GM18507 (cell line): ENCODE data around the gene TRABD2B.
A peak's percentile ranks its signal among the peaks of the same experiment; 100 is the strongest.

Experiments
- DNase-seq: peaks from one replicate; pipeline ENCODE4 v3.0.0; 2011; ENCODE audit warnings: low read depth; ENCODE audit not compliant: insufficient read length; ENCODE audit errors: extremely low spot score
- FAIRE-seq: peaks from 2 replicates; lab custom pipeline; 2011; peaks lifted over from hg19 to GRCh38; lab: Jason Lieb, UNC

The TRABD2B gene

DNA sequence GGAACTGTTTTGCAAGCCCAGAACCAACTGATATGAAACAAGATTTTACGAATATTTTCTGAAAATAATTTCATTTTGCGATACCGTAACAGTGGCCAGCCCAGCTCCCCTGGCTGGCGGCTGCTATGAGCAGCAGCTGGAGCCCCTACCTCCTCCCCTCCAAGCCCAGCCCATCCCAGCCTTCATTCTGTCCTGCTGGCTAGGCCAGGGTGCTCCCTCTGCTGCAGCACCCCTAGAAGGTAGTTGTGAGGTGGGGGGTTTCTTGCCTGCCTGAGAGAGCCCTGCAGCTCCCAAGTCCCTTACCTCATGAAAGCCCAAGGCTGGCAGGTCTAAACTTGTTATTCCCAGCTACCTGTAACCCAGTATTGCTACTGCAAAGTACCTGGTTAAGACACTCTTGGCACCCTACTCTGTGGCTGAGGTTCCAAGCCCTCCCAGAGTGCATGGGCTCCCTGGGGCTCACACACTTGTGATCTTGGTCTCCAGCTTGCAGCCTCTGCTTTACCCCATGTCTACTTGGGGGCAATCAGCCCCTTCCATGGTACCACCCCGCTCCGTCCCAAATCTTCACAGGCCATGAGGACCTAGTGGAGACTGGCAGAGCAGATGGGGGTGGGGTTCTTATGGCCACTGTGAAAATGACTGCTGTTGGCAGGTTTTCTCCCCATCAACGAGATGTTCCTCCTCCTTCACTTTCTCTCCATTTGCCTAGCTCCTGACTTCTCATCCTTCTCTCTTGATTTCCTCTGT lies 239.8 kb downstream of the TRABD2B start:
- DNase-seq, result no peak
- FAIRE-seq, result no peak

DNA sequence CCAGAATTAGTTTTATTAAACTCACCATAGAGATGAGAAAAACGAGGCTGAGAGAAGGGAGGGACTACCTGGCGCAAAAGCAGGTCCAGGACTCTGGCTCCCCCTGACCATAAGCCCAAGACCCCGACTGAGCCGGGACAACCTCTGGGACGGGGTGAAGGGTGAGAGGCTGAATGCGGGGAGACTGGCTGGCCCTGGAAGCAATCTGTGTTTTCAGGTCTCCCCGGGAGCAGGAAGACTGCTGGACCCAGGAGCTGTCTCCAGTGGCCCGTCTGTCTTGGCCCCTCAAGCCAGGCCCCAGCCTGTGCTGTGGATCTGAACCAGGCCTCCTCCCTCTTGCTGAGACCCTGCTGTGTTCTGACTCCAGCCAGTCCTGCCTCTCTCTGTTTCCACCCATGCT lies 240.8 kb downstream of the TRABD2B start:
- DNase-seq, result no peak
- FAIRE-seq, result no peak

DNA sequence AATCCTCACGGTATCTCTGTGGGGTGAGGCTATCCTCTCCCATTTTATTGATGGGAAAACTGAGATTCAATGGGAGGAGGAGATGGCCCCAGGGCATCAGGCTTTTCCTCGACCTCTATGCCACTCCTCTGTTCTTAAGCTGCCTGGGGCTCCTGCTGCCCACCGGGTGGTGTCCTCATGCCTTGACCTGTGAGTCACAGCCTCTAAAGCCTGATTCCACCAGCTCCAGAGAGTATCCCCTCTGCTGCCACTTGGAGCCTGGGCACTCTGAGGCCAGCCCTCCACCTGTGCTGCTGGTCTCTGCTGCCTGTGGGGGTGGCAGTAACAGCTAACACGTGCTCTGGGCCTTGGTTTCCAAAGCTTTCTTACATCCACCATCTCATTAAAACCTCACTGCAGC lies 241.2 kb downstream of the TRABD2B start:
- DNase-seq (no peak), FAIRE-seq (no peak)

DNA sequence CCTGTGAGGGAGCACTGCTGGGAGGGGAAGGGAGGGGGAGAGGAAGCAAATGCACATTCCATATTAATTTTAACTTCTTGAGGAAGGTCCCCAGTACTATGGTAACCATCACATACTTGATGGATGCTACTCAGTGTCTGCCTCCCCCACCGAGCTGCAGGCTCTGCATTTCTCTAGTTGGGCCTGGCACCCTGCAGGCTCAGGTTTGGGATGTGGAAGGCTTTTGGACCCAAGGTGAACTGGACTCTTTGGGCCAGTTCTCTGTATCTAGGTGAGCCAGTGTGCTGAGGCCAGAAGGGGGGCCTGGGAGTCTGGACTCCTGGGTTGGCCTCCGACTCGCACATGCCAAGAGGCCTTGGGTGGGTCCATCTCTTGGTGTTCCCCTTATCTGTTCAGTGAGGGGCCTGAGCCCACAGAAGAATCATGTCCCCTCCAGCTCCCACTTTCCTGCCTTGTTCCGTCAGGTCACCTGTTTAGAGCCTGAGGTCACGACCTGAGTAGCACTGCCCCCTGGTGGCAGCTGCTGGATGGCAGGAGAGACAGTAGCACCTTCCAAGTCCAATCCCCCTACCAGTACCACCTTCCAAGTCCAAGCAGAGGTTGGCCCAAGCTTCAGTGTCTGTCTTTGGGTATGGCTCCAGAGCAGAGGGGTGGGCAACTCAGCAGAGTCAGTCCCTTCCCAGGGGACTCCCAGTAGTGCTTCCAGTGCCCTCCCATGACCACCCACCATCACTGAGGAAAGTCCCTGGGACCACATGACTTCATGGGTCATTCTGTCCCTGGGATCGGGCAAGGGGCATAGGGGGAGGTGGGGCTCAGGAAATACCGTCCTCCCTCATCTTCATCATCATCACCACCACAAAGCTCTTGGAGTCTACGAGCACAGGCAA lies 241.8 kb downstream of the TRABD2B start:
- DNase-seq (no peak), FAIRE-seq (peak; percentile 56)

DNA sequence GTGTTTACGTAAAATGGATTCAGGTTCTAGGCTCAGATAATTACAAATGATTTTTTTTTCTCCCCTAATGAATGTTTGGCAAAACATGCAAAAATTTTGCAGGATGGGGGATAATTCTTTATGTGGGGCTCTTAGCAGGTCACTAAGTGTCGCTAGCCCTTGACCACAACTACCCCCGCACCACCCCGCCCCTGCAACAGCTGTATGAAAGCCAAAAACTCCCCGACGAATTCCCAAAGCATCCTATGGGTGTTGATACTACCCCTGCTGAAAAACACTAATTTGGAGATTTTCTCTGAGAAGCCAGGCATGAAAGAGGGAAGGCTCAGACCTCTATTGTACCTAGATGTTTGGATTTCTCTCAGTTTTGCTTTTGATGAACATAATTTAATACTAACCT lies 243.0 kb downstream of the TRABD2B start:
- DNase-seq, result no peak
- no peak for FAIRE-seq

DNA sequence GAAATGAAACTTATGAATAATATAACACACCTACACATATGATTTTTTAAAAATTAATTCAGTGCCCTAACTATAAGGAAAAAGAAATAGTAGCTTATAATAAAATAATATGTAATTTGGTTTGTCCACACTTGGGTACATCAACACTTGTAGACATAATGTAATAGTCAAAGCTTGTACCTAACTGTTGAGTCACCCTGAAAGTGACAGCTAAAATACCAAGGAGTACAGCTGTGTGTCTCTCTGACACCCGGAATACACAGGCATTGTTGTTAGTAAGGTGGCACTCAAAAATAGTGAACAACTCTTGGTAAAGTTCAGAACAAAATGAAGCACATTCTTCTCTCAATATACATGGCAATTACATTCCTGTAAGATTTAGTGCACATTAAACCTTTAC lies 243.4 kb downstream of the TRABD2B start:
- FAIRE-seq (no peak), DNase-seq (no peak)

DNA sequence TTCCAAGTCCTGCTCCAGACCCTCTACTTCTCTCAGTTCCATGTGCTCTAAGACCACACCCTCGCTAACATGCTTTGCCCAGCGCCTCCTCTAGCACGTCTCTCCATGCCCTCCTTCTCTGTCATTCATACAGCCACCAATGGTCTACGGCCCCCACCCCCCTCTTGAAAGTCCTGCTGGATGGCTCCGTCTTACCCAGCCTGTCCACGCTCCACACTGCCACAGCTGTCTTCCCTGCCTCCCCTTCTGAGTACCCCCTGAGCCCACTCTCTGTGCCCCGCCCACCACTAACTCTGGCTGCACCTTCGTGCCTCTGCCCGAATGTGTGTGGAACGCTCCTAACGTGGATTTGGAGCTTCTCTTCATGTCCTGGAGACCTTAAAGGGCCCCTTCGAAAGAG lies 244.6 kb downstream of the TRABD2B start:
- no peak for DNase-seq
- no peak for FAIRE-seq

DNA sequence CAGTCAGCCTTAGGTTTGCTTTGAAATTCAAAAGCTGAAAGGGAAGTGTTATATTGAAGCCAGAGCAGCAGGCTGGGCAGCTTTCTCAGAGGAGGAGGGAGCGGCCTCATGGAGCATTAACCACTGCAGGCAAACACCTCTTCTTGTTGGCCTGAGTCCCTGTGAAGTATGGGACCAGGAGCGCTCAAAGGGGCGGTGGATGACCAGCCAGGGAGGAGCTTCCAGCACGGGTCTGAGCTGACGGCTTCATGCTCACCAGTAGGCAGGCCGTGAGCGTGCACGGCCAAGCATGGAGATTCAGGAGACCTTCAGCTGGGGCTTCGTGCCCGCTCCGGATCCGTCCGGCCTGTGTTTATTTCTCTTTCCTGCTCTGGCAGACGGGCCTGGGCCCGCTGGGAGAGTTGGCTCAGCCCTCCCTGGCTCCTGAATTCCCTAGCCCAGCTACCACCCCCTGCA lies 245.2 kb downstream of the TRABD2B start:
- no peak for DNase-seq
- FAIRE-seq, result no peak

DNA sequence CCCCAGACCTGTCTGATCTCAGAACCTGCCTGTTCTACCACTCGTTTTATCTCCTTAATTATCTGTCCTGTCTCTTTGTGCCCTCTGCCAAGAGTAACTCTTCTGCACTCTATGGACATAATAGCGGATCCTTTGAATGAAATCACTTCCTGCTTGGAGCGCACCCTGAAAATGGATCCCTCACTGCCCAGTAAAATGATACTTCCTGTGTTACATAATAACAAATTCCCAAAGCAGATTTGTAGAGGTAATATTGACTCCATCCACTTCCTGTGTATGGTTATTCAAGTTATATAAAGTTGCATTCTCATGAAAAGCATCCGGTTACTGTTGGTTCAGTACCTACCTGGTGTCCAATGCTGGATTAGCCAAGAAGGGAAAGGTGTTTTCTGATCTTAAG lies 246.0 kb downstream of the TRABD2B start:
- no peak for FAIRE-seq
- no peak for DNase-seq

DNA sequence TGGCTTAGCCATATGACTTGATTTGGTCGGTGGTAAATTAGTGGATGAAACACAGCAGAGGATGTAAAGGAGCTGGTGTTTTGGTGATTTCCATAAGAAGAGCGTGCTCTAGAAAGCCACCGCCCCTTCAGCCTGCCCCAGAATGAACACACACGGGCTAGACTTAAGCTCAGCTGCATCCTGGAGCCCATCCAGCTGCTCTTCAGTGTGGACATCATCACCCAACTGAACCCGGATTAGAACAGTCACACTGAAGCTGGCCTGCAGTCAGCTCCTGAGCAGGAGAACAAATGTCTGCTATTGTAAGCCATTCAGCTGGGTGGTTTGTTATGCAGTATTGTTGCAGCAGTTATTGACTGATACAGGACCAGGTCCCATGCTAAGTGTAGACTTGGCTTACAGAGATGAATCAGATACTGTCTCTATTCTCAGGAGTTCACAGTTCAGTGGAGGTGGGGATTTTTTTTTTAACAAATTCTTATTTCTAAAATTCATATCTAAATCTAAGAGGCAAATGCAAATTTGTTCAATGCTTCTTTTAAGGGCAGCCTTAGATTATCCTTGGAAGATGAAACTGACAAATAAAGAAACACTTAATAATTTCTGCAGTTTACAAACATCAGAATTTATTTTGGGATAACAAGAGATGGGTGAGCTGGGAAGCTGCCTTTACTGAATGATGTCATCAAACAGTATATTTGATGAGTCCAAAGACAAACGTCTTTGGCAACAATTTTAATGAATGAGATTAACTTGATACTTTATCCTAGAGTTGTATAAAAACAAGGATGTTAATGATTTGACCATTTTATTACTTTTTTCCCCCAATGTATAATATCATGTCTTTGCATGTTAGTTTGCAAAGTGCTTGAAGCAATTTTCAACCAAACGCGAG lies 251.2 kb downstream of the TRABD2B start:
- FAIRE-seq (no peak), DNase-seq (no peak)

DNA sequence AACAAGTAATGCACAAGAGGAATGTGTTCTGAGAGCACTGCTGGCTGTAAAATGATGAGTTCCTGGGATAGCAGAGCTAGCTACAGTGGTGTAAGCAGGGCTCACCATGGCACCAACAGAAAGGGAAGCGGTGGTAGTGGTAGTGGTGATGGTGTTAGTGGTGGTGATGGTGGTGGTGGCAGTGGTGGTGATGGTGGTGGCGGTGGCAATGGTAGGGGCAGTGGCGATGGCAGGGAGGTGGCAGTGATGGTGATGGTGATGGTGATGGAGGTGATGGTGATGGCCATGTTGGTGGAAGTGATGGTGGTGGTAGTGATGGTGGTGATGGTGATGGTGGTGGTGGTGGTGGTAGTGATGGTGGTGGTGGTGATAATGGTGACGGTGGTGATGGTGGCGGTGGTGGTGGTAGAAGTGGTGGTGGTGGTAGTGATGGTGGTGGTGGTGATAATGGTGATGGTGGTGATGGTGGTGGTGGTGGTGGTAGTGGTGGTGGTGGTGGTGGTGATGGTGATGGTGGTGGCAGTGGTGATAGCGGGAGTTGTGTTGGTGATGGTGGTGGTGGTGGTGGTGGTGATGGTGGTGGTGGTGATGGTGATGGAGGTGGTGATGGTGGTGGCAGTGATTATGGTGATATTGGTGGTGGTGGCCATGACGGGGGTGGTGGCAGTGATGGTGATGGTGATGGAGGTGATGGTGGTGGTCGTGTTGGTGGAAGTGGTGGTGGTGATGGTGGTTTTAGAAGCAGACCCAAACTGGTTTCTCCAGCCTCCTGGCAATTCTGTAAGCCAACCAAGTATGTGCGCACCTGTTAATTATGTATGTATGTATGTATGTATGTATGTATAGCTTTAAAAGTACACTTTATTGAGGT lies 254.1 kb downstream of the TRABD2B start:
- FAIRE-seq (no peak), DNase-seq (no peak)

DNA sequence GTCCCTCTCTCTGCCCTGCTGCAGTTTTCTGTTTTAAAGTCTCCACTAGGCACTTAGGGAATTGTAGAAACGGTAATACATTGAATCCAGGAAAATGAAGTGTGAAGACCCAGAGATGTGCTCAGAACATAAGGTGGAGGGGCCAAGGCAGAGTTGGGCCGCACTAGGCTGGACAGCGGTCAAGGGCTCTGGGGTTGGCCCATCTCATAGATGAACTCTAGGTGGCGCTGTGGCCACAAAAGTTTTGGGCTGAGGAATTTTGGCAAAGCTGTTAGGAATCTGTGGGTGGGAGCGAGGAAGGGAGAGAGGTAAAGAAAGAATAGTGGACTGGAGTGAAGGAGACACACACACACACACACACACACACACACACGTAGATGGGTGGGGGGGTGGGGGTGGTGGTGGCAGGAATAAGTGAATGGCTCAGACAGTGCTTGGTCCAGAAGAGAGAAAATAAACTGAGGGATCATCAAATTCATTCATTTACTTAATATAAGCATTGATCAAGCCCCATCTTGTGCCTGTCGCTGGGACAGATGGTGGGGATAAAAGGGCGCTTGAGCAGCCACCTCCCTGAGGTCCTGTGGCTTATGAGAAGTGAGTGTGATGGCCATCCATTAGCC lies 258.5 kb downstream of the TRABD2B start:
- FAIRE-seq (no peak), DNase-seq (no peak)

DNA sequence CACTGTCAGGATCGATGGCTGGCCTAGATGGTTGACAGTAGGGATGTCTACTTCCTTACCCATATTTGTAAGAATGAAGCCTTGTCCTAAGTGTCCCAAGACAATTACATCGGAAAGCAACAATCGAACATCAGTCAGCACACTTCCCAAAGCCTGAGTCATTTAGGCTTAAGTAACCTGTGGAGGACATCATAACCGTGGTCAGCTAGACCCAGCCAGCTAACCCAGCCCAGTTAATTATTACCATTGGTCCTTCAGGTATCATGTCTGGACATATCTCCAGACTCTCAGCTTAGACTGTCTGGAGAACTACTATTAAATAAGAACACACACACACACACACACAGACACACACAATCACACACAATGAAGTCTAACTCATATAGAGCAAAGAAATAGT lies 264.7 kb downstream of the TRABD2B start:
- FAIRE-seq, result no peak
- no peak for DNase-seq

DNA sequence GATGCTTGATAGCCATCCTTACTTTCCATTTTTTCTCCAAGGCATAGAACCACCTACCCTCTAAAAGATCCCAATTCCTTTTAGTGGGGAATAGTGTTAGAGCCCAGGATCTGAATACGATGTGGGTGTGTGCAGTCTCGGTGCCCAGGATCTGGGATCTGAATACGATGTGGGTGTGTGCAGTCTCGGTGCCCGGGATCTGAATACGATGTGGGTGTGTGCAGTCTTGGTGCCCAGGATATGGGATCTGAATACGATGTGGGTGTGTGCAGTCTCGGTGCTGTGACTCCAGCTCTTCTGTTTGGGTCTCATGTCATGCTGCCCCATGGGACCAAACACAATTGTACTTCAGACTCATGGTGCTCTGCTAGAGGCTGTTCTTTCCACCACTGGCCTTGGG lies 265.5 kb downstream of the TRABD2B start:
- FAIRE-seq (no peak), DNase-seq (no peak)

DNA sequence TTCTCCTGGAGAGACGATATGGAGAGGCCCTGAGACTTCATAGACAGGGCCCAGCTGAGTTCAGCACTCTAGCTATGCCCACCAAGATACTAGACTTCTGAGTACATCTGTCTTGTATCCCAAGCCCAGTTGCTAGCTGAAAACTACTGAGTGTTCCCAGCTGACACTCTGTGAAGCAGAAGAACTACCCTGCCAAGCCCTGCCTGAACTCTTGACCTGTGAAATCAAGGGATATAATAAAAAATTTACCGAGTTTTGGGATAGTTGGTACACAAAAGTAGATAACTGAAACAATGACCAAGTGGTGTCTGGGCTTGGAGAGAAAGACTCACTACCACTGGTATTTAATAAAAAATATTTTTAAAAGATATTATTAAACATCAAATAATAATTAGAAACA lies 267.5 kb downstream of the TRABD2B start:
- FAIRE-seq, result no peak
- no peak for DNase-seq

DNA sequence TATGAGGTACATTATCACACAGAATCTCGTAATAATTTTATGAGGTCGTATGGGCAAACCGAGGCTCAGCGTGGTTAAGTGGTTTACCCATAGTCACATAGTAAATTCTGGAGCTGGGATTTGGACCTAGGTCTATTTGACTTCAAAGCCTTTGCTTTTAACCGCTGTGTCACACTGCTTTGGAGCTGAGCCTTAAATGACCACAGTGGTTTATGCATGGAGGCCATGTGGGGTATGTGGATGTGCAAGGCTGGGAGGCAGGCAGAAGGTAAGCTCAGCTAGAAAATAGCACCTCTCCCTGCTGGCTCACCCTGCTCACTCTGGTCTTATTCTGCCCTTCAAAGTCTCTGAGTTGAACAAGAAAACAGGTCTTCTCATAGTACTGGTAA lies 269.5 kb downstream of the TRABD2B start:
- FAIRE-seq (no peak), DNase-seq (no peak)

DNA sequence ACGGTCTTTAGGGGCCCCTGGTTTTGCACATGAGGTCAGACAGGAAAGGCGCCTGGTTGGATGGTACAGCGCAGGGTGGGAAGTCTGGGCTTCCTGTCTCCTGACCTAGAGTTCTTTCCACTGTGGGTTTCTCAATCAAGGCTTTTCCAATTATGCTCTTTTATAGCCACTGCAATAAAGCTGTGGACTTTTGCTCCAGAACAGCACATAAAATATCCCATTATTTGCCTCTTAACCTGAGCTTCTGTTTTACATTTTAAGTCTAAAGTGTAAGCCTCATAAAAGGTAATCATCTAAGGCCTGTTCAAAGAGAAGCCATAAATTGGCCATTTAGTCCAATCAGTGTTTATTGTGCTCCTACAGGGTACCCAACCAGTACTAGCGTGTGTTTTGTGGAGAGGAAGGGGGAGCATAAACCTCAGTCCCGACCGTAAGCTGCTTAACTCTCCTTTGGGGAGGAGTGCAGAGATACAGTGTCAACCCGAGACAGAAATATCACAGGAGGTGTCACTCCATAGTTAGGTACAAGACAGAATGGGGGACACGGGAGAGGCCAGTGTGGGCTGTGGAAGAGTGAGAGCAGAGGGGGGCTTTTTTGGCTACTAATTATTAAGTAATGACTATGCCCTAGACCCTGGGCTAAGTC lies 270.0 kb downstream of the TRABD2B start:
- FAIRE-seq, result no peak
- DNase-seq, result no peak
